SK-N-SH (cell line): Measurements from ENCODE around the gene PRICKLE1.

Experiments
- TF ChIP-seq, protein P1 (sequence below): fragments of 150-350 bp; IDR thresholded peaks from 2 replicates; pipeline ENCODE4 v1.6.1; 2017; ENCODE audit warnings: antibody characterized with exemption, low read length, low read depth, borderline replicate concordance
- TF ChIP-seq, protein P2 (sequence below): fragments of 150-350 bp; IDR thresholded peaks from 2 replicates; pipeline ENCODE4 v1.6.1; 2016; ENCODE audit warnings: mild to moderate bottlenecking, low read depth, low read length

DNA sequence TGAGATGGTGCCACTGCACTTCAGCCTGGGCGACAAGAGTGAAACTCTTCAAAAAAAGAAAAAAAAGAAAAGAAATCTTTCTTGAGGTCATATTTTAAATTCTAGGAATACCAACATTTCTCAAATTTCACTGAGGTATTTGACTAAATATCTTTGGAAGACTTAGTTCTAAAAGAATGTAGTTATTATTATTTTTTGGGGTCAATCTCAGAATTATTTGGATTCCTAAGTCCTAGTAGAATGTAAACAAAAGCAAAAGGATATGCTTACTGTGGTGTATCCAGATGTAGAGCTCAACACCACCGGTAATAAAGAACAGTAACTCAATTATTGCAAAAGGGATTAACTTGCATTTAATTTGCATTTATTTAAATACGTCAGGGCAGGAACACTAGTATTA lies 25.0 kb downstream of the PRICKLE1 start:
- TF ChIP-seq, protein P1, sequence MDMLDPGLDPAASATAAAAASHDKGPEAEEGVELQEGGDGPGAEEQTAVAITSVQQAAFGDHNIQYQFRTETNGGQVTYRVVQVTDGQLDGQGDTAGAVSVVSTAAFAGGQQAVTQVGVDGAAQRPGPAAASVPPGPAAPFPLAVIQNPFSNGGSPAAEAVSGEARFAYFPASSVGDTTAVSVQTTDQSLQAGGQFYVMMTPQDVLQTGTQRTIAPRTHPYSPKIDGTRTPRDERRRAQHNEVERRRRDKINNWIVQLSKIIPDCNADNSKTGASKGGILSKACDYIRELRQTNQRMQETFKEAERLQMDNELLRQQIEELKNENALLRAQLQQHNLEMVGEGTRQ = no peak
- TF ChIP-seq, protein P2, sequence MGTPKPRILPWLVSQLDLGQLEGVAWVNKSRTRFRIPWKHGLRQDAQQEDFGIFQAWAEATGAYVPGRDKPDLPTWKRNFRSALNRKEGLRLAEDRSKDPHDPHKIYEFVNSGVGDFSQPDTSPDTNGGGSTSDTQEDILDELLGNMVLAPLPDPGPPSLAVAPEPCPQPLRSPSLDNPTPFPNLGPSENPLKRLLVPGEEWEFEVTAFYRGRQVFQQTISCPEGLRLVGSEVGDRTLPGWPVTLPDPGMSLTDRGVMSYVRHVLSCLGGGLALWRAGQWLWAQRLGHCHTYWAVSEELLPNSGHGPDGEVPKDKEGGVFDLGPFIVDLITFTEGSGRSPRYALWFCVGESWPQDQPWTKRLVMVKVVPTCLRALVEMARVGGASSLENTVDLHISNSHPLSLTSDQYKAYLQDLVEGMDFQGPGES = no peak
